Limb (tissue), 2 donors: ENCODE results near the gene CD34.
"Not testable (repeated sequence)": the region's sequence is repeated elsewhere in the genome, so short reads cannot be mapped to it uniquely, and the experiment has no call there.

Source experiments
- DNase-seq, 2 donors: peaks; one replicate each; pipeline ENCODE4 v3.0.0-alpha.2; 2016; ENCODE audit errors: extremely low spot score in 2 of 2

Gene CD34, protein sequence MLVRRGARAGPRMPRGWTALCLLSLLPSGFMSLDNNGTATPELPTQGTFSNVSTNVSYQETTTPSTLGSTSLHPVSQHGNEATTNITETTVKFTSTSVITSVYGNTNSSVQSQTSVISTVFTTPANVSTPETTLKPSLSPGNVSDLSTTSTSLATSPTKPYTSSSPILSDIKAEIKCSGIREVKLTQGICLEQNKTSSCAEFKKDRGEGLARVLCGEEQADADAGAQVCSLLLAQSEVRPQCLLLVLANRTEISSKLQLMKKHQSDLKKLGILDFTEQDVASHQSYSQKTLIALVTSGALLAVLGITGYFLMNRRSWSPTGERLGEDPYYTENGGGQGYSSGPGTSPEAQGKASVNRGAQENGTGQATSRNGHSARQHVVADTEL

DNA sequence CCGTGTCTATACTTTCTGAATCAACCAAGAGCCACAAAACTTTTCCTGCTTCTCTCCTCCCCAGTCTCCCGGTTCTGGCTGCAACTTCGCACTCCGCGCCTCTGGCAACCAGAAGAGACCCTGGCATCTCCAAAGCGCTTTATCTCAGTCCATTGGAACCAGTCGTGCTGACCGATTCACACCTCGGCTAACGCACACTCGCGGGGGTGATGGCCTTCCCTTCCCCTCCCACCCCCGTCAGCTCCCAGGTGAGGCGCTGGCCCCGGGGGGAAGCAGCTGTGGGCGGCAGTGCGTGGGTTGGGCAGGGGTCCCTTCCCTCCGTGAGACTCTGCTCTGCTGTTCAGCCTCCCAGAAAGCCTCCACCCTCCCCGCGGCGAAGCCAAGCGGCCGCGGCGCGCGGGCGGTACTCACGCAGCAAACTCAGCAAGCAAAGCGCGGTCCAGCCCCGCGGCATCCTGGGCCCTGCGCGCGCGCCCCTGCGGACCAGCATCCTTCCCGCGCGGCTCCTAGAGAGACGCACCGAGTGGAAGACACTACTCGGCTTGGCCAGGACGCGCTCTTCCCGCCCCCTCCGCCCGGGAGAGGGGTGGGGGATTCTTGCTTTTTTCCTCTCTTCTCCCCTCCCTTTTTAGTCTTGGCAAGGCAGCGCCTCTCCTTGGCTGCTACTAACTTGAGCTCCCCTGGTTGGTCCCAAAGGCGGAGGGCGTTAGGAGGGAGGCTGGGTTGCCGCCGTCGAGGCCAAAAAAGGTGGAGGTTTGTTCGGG is at the start of gene CD34:
CD34 (minus strand) TSS at position 535 of the 764 bp plus-strand sequence; CDS start at position 490, 45 bp downstream.
- peak; percentile 77 to 79 for DNase-seq

DNA sequence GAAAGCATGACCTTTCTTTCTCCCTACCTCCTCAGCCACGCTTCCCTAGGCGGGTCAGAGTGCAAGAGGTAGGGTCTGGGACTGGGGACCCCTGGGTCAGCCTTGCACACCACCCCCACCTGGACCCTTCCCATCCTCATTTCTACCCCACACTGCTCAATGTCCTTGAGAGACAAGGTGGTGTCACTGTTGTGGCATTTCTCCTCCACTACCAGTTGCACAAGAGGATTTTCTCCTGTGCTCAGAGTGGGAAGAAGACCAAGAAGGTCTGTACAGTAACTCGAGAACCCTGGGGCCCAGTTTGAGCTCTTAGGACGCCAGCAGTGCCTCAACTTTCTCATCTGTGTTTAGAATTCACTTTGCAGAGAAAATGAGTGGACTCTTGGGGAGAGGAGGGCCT is 49.4 kb upstream of the CD34 start:
- no peak for DNase-seq

DNA sequence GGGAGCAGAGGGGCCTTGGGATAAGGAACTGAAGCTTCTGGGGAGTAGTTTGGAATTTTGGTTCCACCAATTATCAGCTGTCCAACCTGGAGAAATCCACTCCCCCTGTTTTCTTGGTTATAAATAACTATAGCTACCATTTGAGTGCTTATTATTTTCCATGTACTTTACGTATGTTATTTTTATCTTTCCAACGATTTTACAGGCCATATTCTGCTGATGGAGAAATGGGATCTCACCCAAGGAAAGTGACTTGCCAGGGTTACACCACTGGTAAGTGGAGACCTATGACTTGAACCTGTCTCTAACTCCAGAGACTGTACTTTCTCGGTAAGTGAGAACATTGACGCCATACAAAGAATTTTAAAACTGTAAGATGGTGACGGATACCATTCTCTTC is 49.0 kb upstream of the CD34 start:
- DNase-seq = no peak

DNA sequence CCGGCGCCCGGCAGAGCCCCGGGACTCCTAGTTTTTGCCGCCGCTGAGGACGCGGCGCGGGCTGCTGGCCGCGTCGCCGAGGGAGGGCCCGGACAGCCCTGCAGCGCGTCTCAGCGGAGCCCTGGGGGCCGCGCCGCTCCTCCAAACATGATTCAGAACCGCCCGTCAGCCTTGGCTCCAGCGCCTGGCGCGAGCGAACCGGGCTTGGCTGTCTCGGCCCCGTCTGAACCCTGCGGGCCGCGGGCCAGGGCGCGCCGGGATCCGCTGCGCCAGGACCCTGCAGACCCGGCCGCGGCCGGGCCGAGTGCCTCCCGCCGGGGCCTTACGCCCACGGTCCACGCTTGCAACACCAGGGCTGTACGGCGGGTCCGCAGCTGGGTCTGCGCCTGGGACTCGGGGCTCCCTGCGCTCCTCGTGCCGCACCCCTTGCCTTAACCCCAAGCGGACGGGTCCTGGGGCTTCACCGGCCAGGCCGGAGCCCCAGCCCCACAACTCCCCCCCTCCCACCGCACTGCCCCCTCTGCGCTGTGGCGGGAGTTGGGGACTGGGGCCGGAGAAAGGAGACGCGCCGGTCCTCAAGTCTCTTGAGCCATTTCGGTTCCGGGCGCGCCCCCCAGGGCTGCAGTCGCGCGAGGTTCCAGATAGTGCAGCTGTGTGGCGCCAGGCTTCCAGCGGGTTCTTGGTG is 48.4 kb upstream of the CD34 start:
- peak in 1 of 2 donors; percentile 70 for DNase-seq

DNA sequence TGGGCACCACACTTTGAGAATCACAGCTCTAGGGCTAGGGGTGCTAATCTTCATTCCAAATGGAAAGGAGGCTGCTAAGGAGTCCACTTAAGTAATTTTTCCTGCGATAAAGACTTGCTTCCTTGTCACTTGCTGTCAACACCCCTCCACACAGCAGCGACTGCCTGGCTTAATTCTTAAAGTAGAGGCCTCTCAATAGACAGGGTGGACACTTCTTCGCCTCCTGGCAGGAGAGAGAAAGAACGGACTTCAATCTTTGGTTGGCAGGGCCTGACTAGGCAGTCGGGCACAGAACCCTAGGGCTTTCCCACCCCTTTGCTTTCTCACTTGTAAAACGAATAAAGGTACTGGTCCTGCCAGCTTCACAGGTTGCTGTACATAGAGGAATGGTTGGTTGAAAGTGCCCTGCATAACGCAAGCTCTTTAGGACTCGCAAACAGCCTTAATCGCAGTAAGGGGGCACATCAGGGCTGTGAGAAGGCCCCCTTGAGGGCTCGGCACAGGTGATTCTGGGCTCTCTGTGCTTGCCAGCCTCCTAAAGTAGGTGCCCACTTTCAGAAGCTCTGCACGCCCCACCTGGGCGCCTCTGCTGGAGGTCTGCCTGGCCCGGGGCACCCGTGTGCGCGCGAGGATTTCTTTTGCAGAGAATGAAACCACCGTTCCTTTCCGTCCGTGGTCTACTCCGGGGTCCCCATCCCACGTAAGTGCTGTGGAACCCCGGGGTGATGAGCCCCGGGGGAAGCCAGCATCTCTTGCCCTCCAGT is 47.6 kb upstream of the CD34 start:
- no peak for DNase-seq

DNA sequence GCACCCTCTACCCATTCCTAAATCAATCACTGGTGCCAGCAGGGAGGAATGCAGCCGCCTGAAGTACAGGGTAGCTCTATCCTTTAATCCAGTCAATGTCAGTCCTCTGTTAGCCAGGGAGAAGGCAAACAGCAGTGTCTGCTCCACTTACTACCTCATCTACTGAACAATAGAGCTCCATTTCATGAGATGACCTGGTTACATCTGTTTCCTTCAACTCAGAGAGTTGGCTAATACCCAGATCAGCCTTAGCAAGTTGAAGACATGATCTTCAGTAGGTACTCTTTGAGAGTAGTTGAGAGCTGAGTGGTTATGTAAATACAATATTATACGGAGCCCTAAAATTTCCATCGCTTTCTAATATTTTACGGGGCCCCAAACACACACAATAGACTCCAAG is 46.1 kb upstream of the CD34 start:
- no peak for DNase-seq

DNA sequence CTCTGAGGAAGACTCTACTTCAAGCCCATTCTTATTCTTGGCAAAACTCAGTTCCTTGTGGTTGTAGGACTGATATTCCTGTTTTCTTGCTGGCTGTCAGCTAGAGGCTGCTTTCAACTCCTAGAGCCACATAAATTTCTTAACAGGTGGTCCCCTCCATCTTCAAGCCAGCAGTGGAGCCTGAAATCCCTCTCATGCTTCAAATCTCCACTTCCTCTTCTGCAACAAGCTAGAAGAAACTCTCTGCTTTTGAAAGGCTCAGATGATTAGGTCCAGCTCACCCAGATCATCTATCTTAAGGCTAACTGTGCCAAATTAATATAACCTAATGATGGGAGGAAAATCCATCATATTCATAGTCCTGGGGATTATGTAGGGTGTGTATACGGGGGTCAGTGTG is 43.2 kb upstream of the CD34 start:
- no peak for DNase-seq

DNA sequence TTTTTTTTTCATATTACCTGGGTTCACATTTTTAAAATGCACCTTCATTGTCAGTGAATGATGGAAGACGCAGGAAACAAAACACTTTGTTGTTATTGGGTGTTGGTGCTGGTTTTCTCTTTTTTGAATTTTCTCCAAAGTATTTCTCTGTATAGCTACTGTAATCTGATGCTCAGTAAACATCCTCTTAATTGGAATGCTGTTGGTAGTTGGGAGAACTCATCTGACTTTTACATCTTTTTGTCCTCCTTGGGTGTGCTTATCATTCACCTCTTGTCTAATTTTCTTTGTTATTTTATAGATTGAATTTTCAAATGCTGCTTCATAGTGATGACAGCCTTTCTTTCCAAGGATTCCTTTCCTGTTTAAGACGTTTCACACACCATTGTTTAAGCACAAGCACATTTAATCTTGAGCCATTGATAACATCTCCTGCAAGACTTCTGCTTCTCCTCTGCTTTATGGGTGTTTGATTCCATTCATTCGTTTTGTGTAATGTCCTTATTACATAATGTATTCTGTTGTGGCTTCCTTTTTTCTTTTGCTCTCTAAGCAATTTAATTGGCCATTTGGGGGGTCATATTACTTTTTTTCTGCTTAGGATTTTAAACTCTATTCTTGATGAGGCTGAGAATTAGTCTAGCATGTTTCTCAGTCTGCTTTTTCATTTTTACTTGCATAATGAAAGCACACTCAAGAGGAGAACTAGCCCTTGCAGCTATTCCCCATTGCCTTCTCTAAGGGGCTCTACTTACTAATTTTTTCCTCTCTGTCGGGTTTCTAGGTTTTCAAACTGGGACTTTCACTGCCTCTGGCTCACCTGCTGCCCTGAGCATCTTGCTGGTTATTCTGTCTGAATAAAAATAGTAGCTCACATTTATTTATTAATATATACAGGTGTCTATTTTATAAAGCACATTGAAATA is 42.0 kb upstream of the CD34 start:
- no peak for DNase-seq

DNA sequence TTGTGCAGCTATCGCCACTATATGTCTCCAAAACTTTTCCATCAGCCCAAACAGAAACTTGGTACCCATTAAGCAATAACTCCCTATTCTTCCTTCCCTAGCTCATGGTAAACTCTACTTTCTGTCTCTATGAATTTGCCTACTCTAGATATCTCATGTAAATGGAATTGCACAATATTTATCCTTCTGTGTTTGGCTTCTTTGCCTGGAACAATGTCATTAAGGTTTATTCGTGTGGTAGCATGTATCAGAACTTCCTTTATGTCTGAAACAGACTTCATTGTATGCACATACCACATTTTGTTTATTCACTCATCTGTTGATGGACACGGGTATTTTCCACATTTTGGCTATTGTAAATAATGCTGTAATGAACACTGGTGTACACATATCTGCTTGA is 40.7 kb upstream of the CD34 start:
- no peak for DNase-seq

DNA sequence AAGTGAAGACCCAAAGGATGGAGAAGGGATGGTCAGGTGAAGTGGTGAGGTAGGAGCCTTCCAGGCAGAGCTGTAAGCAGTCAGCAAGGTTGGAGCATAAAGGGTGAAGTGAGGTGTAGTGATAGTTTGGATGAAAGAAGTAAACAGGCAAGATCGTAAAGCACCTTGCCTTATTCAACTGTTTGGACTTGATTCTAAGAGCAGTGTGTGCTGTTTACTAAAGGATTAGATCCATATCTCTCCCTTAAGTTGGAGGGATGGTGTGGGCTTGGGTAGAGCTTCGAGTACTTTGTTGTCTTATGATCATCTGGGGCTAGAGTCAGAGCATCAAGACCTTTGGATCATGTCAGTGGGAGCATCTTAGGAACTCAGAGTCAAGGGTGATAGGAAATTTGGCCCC is 39.8 kb upstream of the CD34 start:
- no peak for DNase-seq

DNA sequence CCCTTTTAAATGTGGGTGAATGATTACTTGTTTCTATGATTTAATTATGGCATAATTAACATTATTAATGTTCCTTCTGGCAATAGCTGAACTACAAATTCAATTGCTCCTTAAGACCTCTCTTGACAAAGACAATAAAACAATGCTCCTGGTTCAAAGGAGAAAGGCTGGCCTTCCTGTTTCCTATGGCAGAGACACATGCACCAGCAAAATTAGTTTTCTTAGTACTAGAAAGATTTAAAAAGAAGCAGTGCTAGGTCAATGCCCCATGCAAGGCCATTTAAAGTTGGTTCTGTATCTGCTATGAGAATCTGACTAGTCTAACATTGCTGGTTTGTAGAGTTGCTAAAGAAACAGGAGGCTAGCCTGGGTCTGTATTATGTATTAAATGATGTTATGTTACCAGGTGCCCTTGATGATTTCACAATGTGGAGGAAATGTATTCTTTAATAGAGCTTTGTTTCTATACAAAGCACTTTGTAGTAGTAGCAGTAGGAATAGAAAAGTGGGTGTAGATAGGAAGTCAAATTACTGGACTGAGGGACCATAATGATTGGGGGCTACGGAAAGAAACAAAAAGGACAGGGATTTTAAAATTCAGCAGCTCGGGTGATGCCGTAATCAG is 38.8 kb upstream of the CD34 start:
- no peak for DNase-seq

DNA sequence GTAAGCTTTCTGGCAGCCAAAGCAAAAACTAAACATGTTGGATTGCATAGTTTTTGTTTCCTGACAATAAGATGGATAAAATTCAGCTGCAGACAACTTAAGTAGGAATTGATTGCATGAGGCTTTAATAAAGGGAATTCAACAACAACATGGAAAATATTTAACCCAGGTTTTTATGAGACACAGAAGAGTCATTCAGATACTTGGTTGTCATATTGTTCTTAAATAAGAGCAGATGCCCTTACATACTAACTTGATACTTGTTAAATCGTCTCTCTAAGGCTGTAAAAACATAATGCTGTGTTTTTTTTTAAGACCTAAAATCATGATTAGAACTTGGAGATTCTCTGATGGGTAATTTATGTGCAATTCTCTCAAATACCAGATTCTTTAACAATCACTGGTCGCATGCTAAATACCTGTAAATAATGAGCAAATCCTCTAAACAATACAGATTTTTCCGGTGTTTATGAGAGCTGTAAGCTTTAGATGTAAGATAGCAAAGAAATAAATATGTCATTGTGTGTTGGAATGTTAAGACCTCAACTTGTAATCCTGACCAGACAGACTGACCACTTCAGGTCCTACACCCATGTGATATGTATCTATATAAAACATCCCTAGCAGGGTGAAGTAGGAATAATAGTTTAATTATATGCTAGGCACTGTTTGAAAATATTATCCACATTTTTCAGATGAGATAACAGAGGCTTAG is 37.8 kb upstream of the CD34 start:
- peak in 1 of 2 donors; percentile 56 for DNase-seq

DNA sequence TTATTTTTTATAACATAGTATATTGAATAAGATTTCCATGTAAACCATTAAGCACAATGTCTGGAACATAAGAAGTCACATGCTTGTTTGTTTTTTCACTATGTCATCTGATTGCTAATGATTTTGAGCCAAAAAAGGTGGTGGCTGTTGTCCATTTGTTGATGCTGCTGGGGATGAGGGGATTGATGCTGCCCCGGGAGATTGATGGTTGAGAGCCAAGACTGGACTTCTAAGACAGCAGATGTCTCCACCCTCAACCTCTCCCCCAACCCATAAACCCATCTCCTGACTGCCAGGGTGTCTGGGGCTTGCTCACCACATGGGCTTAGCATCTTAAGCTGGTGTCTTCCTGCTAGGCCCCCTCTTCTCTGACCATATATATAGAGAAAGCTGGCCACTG is 35.8 kb upstream of the CD34 start:
- DNase-seq = no peak

DNA sequence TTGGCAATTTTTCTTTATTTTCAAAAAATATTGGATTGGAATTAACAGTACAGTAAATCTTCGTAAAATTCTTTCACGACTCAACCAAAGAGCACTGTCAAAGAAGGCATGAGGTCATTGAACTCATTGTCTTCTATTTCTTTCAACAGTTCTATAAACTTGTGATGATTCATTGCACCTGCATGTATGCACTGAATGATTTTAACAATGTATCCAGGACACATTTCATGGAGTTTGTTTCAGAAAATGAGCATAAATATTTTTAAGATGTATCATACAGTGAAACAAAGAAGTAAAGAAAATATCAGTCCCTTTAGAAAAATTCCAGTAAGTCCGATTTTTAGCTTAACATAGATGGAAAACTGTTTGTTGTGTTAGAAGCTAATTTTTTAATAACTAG is 33.6 kb upstream of the CD34 start:
- no peak for DNase-seq

DNA sequence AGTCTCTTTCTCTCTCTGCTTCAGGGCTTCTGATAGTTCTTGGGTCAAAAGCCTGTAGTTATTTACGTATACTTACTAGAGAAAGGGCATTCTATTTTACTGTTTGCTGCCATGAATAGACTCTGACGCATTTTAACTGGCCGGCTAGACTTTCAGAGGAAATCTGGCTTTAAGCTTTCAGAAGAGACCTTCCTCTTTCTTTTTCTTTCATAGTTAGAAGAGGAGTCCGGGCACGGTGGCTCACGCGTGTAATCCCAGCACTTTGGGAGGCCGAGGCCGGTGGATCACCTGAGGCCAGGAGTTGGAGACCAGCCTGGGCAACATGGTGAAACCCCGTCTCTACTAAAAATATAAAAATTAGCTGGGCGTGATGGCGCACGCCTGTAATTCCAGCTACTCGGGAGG is 31.4 kb upstream of the CD34 start:
- DNase-seq = not testable (repeated sequence)

DNA sequence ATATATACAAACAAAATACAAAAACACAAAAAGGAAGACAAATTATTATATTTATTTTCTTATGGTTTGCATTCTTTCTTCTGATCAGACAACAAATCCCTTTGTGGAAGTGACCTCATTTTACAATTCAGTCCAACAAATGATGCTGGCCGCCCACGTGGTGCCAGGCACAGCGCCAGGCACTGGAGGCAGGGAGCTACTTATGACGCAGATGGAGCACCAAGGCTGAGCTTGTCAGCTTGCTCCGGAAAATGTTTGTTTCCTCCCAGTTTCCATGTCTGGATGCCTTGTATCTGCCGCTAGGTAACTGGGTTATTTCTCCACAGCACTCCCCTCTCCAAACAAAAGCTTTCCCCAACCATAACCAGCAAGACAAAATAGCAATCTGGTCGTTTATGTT is 30.7 kb upstream of the CD34 start:
- peak; percentile 47 to 70 for DNase-seq

DNA sequence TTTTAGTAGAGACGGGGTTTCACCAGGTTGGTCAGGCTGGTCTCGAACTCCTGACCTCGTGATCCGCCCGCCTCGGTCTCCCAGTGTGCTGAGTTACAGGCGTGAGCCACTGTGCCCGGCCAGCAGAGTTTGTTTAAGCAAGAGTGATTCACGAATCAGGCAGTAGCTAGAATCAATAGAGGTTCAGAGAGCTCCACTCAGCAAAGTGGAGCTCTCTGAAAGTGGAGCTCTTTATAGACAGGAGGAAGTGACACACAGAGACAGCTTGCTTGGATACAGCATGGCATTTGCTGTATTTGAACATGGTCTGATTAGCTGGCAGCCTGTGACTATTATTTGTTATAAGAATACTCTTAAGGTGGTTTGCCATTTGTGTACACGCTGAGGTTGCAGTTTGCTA is 27.1 kb upstream of the CD34 start:
- DNase-seq = no peak

DNA sequence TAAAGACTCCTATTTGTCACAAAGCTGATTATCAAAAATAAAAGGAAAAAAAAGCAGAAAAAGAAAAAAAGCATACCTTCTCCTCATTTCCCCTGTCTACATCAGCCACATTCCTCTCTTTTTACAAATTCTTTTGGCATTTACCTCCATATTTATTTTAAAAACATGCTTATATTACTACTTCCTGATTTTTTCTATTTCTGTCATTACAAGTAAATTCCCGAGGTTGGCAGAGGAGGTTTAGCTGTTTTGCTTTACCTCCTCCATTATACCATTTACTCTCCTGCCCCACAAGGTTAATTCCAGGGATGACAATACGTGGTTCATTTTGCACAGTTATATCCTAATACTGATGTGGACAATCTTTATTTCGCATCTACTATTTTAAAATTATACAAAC is 26.3 kb upstream of the CD34 start:
- DNase-seq = no peak

DNA sequence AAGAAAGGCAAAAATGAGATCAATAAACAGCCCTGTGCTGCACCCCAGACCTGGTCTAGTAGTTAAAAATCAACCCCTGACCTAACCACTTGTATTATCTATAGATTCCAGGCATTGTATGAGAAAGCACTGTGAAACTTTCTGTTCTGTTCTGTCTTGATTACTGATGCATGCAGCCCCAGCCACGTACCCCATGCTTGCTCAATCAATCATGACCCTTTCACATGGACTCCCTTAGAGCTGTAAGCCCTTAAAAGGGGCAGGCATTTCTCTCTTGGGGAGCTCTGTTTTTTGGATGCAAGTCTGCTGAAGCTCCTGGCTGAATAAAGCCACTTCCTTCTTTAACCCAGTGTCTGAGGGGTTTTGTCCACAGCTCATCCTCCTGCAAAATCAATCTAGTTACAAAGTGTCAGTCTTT is 24.2 kb upstream of the CD34 start:
- no peak for DNase-seq
